Fibroblast of pulmonary artery (primary cell): ENCODE data around the gene MAP7.

ENCODE experiments used
- DNase-seq: peaks from one replicate; pipeline ENCODE4 v3.0.0-alpha.2; 2010; ENCODE audit warnings: low read depth
- H3K4me3 ChIP-seq: replicated peaks from 2 replicates; pipeline ENCODE4 v1.5.1; 2011; ENCODE audit warnings: low read depth, mild to moderate bottlenecking, control low read depth, low read length, moderate library complexity
- CTCF ChIP-seq: IDR thresholded peaks from 2 replicates; pipeline ENCODE4 v1.5.1; 2011; ENCODE audit warnings: mild to moderate bottlenecking, control low read depth, low read length, inconsistent platforms; ENCODE audit errors: missing control alignments

The MAP7 gene

DNA sequence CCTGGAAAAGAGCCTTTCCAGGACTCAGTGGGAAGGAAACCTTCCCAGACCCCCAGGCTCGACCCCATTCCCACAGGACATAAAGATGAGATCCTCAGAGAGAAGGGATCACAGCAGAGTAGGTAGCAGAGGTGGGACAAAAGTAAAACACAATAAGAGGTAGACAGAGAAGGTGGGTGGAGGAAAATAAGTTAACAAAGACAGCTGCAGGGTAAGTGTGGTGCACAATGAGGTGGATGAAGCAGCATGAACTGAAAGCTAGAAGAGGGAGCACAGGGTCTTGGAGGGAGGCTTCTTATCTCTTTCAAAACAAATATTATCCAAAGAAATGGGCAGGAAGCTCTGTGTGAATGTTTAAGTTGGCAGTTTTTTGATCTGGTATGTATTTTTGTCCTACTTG, 14.0 kb upstream of the MAP7 start:
- TF ChIP-seq CTCF: no peak
- H3K4me3 ChIP-seq: no peak overlapping the region
- DNase-seq: no peak

GRCh38 chr6:136563386-136564152, 13.3 kb upstream of the MAP7 start:
- no peak for TF ChIP-seq CTCF
- DNase-seq: no peak
- H3K4me3 ChIP-seq: no peak overlapping the region

- no peak for DNase-seq
- no peak for TF ChIP-seq CTCF
These were observed 12.0 kb upstream of the MAP7 start for GRCh38 chr6:136562211-136562610.

DNA sequence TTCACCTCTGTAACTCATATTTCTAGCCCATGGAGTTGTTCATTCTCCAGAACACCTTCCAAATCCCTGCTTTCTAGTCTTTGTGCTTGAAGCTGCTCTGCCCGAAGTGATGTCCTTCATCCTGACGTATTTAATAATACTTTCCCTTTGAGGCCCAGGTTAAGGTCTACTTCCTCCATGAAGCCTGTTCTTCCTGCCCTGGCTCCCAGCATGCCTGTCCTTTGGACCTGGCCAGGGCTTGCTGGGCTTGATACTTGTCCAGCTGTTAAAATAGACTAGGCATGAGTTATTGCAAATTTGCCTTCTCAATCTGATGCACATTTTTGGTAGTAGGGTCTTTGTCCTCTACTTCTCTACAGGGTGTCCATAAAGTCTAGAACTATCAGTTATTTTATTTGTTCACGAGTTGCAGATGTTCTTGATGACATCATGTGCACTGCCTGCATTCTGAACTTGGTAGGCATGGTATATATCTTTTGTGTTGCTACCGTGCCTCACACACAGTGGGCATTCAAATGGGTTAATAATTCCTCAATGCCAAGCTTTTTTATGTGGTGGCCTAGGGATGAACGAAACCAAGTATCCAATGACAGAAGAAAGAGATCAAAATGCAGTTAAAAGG, 3.1 kb upstream of the MAP7 start:
- no peak overlapping the region for H3K4me3 ChIP-seq
- DNase-seq: no peak
- no peak for TF ChIP-seq CTCF

More at GRCh38 chr6:136562211-136562610, 12.0 kb upstream of the MAP7 start:
- no peak overlapping the region for H3K4me3 ChIP-seq

DNA sequence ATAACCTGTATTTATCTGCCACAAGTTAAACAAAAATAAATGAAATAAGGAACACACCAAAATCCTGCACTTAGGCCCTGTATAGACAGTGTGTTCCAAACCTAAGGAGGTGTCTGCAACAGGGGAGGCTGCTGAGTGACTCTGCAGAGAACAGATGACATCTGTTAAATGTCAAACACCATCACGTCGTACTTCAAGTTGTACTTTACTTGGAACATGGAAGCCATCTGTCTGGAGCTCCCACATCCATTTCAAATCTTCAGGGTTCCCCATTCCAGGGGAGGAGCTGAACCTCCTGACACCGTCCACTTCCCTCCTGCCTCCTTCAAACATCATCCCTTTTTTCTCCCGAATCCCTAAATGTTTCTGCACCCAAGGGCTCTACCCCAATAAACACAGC, 1.8 kb upstream of the MAP7 start:
- TF ChIP-seq CTCF: no peak
- no peak overlapping the region for H3K4me3 ChIP-seq
- DNase-seq: no peak

DNA sequence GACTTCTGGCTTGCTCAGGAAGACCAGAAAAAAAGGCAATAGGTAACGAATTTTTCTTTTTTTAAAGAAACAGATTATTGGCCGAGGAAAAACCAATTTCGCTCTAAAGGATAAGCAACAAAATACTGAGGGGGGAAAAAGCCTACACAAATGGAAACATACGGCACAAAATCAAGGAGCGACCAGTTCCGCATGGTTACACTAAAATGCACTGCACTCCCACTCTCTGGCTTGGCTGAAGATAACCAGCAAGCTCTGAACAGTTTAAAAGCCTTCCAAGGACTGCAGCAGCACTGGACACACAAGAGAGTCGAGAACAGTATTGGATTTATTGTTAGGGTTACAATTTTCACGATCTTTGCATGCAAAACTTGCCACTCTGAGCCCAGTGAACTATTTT, 881 bp upstream of the MAP7 start:
- no peak for TF ChIP-seq CTCF
- H3K4me3 ChIP-seq: no peak overlapping the region
- DNase-seq: no peak

- no peak for DNase-seq
- no peak for TF ChIP-seq CTCF
- peak overlapping the region; percentile 54 for H3K4me3 ChIP-seq
These were observed 235 bp downstream of the MAP7 start for GRCh38 chr6:136550045-136550329.
